Measurements from ENCODE around the gene NUB1. TPM values are rescaled to one million over a fixed set of nuclear protein-coding genes. Genes with fewer than 3 reads are reported as not detected.

The NUB1 gene
- polyA plus RNA-seq, 1 of the 3 experiments (the other 2 are of a cell fraction) = 54.0 TPM

DNA sequence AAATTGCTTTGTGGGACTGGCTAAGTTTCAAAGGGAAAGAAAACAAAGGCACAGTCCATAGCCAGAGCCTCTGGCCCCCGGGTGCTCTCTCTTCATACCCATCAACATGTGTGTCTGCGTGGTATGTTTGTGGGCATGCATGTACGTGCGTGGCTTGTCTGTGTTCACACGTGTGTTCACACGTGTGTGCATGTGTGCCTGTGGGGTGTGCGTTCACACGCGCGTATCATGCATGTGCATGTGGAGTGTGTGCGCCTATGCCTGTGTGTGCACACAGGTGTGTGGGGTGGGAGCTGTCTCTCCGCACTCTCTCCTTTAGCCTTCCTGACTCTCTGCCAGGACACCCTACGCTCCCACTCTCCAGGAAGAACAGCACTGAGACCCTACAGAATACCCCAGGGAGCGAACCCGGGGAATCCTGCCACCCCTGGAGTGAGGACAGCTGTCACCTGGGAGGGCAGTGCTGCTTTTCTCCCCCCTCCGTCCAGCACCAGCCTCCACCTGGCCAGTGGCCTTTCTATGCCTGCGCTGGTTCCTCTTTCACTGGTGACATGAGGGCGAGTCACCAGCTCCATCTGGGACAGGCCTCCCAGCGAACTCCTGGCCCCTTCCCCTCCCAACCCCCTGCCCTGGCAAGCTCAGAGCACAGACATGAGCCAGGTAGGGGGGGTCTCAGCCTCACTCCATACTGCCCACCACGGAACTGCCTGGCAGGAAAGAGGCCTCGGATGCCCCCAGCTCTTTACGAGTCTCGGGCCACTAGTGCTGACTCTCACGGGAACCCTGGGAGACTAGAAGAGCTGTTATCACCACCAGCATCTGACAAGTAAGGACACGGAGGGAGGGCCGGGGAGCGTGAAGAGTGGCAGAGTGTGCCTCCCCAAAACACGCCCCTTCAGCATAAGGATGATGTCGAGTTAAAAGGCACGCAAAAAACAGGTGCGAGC lies 51.7 kb downstream of the NUB1 start:
- Histone ChIP-seq H3K36me3 (replicated peaks in 1 of 2; ENCODE audit: control insufficient read depth in 1 of 2, insufficient read depth in 2 of 2, low read length in 1 of 2) (no peaks in the 10 kb centered on the region), H3K4me3 (ENCODE audit: low read depth in 2 of 2, low read length in 1 of 2) (no peak overlapping the region), H3K4me2 (no peak overlapping the region), H3K27ac (ENCODE audit: low read depth in 2 of 2, low read length in 1 of 2) (no peak overlapping the region), H3K79me2 (ENCODE audit: insufficient read depth) (no peaks in the 10 kb centered on the region), H2AFZ (ENCODE audit: low read depth) (no peak overlapping the region), H3K27me3 (ENCODE audit: insufficient read depth) (peaks cover 13% of the 10 kb centered on the region), H3F3A (replicated peaks; ENCODE audit: insufficient read depth) (no peaks in the 10 kb centered on the region), H3K9me3 (no peaks in the 10 kb centered on the region), H4K20me1 (ENCODE audit: insufficient read depth) (no peaks in the 10 kb centered on the region), H3K9ac (no peak overlapping the region), H3K4me1 (ENCODE audit: control insufficient read depth in 1 of 2, insufficient read depth in 2 of 2, low read depth in 1 of 2, low read length in 1 of 2) (no peaks in the 10 kb centered on the region), H3K9me2 (no peaks in the 10 kb centered on the region)
- TF ChIP-seq ELF1 (IDR thresholded peaks at IDR 0.05) (no peak), GATA2 (CRISPR knock-in tag; IDR thresholded peaks at IDR 0.05) (no peak), FOSL2 (IDR thresholded peaks at IDR 0.05; ENCODE audit: borderline replicate concordance, low read depth) (no peak), MXI1 (IDR thresholded peaks at IDR 0.05; ENCODE audit: low read depth, low read length) (no peak), TEAD4 (IDR thresholded peaks at IDR 0.05; ENCODE audit: borderline replicate concordance, insufficient read depth) (no peak), NRF1 (IDR thresholded peaks at IDR 0.05; ENCODE audit: low read depth, low read length) (no peak), SMC3 (IDR thresholded peaks at IDR 0.05; ENCODE audit: low read depth, low read length) (no peak), RXRA (IDR thresholded peaks at IDR 0.05; ENCODE audit: borderline replicate concordance, low read depth) (no peak), NFIC (IDR thresholded peaks at IDR 0.05; ENCODE audit: borderline replicate concordance) (no peak), CHD2 (IDR thresholded peaks at IDR 0.05; ENCODE audit: low read length, partially characterized antibody) (no peak), TAF1 (IDR thresholded peaks at IDR 0.05; ENCODE audit: borderline replicate concordance, low read depth, low read length) (no peak), EP300 (IDR thresholded peaks at IDR 0.05; ENCODE audit: borderline replicate concordance in 1 of 2, low read depth in 1 of 2, low read length in 1 of 2) (no peak)
- TF ChIP-seq, protein P1, sequence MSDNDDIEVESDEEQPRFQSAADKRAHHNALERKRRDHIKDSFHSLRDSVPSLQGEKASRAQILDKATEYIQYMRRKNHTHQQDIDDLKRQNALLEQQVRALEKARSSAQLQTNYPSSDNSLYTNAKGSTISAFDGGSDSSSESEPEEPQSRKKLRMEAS (IDR thresholded peaks at IDR 0.05; ENCODE audit: low read depth) = no peak
- TF ChIP-seq, protein P2, sequence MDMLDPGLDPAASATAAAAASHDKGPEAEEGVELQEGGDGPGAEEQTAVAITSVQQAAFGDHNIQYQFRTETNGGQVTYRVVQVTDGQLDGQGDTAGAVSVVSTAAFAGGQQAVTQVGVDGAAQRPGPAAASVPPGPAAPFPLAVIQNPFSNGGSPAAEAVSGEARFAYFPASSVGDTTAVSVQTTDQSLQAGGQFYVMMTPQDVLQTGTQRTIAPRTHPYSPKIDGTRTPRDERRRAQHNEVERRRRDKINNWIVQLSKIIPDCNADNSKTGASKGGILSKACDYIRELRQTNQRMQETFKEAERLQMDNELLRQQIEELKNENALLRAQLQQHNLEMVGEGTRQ (IDR thresholded peaks at IDR 0.05; ENCODE audit: borderline replicate concordance, low read depth, low read length) = no peak
- TF ChIP-seq, protein P3, sequence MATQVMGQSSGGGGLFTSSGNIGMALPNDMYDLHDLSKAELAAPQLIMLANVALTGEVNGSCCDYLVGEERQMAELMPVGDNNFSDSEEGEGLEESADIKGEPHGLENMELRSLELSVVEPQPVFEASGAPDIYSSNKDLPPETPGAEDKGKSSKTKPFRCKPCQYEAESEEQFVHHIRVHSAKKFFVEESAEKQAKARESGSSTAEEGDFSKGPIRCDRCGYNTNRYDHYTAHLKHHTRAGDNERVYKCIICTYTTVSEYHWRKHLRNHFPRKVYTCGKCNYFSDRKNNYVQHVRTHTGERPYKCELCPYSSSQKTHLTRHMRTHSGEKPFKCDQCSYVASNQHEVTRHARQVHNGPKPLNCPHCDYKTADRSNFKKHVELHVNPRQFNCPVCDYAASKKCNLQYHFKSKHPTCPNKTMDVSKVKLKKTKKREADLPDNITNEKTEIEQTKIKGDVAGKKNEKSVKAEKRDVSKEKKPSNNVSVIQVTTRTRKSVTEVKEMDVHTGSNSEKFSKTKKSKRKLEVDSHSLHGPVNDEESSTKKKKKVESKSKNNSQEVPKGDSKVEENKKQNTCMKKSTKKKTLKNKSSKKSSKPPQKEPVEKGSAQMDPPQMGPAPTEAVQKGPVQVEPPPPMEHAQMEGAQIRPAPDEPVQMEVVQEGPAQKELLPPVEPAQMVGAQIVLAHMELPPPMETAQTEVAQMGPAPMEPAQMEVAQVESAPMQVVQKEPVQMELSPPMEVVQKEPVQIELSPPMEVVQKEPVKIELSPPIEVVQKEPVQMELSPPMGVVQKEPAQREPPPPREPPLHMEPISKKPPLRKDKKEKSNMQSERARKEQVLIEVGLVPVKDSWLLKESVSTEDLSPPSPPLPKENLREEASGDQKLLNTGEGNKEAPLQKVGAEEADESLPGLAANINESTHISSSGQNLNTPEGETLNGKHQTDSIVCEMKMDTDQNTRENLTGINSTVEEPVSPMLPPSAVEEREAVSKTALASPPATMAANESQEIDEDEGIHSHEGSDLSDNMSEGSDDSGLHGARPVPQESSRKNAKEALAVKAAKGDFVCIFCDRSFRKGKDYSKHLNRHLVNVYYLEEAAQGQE (IDR thresholded peaks at IDR 0.05; ENCODE audit: low read depth, low read length) = no peak
- 80% methylated on average over 27 of the region's 31 CpGs for WGBS (ENCODE audit: low lambda C conversion rate)
- POLR2A ChIA-PET = no interaction called here
- CTCF ChIA-PET = interaction anchor here (1.0 to 1.5 kb wide), 5 partner anchors 16 to 366 kb away, joined by 3 to 7 read pairs (median 4); partner anchors contain the start of gene WDR86
- DNase-seq = no peak

Measured in SK-N-SH (cell line).